HG02759 (cell line): Measurements from ENCODE around the gene GLMP.

Source experiments
- ATAC-seq: cut with Tn5 transposase; IDR thresholded peaks from one replicate; pipeline ENCODE4 v1.9.1; 2021; ENCODE audit warnings: mild to moderate bottlenecking, moderate library complexity; ENCODE audit not compliant: unreplicated experiment

GLMP gene

DNA sequence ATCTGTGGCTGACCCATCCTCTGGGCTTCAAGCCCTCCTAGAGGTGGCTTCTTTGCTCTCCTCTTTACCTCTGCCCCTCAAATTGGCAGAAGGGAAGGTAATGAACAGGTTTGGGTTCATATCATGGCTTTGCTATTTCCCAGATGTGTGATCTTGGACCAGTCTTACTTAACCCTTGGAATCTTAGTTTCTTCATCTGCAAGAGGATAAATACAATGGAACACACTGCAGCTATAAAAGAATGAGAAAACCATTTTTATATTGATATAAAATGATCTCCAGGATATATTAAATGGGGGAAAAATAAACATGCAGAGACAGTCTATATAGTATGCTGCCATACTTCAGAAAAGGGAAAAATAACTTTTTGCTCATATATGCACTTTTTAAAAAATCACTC, 5.6 kb downstream of the GLMP start:
- no peak for ATAC-seq

DNA sequence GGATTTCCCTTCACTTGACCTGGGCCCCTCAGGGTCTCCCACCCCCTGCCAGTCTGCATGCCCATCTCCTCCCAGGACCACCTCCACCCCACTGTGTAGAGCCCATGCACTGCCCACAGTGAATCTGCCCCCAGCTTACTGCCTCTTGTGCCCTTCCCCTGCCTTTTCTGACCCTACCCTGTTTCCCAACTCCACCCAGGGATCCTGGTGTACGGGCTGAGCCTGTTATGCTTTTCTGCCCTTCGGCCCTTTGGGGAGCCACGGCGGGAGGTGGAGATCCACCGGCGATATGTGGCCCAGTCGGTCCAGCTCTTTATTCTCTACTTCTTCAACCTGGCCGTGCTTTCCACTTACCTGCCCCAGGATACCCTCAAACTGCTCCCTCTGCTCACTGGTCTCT, 9.4 kb downstream of the GLMP start:
- ATAC-seq = no peak

DNA sequence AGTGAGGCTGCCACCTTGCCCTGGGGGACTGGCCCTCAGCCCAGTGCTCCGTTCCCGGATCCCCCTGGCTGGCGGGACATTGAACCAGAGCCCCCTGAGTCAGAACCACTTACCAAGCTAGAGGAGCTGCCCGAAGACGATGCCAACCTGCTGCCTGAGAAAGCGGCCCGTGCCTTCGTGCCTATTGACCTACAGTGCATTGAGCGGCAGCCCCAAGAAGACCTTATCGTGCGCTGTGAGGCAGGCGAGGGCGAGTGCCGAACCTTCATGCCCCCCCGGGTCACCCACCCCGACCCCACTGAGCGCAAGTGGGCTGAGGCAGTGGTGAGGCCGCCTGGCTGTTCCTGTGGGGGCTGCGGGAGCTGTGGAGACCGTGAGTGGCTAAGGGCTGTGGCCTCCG, 10.0 kb downstream of the GLMP start:
- ATAC-seq = no peak

DNA sequence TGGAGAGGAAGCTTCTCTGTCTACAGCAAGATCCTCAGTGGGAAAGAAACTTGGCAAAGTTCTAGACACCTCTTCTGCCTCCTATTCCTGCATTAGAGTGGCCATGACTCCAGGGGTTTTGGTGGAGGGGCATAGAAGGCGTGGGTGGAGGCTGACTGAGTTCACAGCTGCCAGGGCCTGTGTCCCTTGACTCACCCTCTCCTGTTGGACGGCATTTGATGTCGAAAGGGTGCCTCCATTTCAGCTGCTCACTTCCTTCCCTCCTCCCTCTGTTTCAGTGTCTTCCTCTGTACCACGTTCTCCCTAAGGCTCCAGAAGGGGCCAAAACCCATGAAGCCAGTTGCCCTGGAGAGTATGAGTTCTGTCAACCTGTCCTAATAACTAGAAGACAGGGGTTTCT, 10.7 kb downstream of the GLMP start:
- ATAC-seq = no peak

DNA sequence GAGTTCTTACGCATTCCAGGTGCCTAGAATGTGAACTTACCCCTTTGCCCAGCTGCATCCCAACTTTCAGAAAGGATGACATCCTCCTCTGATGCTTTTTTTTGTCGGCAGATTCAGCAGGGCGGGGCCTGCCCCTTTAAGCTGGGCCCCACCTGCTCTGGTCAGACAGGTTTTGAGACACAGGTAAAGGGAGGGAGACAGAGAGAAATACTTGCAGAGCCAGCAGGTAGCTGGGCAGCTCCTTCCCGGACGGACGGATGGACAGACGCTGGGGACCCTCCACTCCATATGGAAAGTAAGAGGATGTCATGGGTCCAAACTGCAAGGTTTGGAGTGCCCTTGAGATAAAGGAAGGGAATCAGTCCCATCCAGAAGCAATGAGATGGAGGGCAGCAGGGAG, 11.4 kb downstream of the GLMP start, which contains the start of gene TMEM79:
TSS of gene TMEM79 (plus strand) at position 214 of the 400 bp plus-strand sequence. CDS start 902 bp downstream, outside the sequence.
- ATAC-seq = no peak

DNA sequence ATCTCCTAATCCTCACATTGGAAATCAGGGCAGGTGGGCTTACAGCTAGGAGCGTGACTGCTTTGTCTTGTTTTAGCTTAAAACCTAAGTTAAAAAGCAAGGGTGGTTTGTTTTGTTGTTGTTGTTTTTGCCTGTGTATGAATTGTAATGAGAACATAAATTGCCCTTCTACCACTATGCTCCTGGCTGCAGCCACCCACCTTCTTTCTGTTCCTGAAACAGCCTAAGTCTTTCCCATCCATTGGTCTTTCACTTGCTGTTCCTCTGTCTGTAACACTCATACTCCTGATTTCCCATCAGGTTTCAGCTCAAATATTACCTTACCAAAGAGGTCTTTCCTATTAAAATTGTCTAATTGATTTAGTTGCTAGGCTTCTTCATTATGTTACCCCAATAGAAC, 12.0 kb downstream of the GLMP start:
- ATAC-seq = no peak

DNA sequence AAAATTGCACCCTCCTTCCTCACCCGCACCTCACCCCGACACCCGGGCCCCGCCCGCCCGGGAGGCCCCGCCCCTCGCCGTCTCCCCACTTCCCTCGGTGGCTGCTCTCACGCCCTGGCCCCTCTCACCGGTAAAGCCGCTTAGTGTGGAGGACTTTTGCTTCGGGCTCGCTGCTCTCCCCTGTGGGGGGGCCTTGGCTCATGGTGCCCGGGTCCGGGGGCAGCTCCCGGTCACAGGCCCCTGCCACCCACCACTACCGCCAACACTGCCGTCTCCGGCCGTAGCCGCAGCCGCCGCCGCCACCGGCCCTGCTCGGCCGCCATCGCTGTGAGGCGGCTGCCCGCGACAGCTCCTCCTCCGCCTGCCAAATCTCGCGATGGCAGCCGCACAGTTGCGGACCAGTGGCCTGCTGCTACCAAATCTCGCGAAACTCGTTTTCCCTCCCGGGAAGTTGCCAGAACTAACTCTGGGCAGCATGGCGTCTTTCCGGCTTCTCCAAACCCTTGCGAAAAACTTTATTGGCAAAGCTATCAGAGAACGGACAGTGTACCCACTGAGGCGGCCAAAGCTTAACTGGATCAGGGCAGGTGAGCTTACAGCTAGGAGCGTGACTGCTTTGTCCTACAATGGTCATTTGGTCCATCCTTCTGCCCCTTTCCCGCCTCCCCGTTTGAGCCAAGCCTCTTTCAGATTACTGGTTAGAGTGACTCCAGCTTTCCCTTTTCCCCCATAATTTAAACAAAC, 12.8 kb downstream of the GLMP start, which contains the start of gene SMG5:
TSS of gene SMG5 (minus strand) at position 347 of the 744 bp plus-strand sequence. CDS start at position 202, 145 bp downstream.
- peak; percentile 84 for ATAC-seq

DNA sequence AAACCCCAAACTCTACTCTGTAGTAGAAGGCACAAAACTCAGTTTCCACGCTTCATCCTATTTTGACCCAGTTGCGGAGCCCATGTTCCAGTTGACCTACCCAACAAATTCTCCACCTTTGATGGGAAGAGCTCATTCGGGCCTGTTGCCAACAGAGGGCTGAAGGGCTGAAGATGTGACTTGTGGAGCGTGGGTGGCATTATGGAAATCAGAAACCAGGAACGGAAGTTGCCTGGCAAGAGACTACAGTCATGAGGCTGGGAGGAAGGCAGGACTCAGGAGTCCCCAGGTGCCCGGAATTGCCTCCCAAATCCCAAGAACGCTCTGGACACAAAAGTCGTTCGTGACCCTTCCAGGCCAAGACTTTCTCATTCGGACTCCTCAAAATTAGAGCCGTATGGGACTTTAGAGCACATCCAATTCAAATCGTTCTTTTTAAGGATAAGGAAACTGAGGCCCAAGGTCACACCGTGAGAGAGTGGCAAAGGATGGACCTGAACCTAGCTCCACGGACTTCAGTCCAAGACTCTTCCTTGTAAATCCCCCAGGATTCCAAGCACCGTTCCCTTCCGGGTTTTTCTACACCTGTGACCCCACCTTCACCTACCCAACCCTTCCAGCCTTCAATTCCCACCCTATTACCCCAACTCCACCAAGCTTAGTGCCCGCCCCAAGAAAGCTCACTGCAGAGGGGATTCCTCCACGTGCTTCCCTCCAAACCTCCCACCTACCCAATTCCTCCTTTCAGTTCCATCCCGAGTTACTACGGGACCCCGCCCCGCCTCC, 13.6 kb downstream of the GLMP start:
- peak; percentile 5 for ATAC-seq

DNA sequence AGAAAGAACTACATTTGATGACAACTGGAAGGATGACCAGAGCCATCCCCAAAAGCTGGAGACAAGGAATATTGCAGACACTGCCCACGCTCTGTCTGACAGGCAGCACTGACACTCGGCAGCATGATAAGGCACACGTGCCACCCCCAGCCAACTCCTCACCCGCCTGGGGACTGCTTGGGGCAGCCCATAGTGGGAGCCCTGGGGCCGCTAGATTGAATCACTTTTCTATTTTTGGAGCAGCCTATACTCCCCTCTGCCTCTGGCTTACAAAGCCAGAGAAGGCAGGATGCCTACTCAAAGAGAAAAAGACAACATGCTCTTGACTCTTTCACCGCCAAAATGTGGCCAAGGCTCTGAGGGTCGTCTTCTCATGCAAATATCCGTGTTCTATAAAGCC, 14.2 kb downstream of the GLMP start:
- peak; percentile 35 for ATAC-seq

DNA sequence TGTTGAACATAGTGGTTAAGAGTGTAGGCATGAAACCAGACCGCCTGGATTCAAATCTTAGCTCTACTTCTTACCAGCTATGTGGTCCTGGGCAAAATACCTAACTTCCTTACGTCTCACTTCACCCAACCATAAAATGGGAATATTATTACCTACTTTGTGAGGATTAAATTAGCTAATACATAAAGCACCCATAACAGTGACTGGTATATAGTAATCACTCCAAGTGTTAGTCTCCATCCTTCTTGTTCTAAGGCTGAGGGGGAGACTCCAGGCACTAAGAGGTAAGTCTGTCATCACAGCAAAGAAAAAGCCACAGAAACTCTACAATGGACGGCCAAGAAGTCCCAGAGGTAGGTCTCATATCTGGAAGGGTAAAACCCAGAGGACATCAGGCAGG, 15.6 kb downstream of the GLMP start:
- no peak for ATAC-seq

DNA sequence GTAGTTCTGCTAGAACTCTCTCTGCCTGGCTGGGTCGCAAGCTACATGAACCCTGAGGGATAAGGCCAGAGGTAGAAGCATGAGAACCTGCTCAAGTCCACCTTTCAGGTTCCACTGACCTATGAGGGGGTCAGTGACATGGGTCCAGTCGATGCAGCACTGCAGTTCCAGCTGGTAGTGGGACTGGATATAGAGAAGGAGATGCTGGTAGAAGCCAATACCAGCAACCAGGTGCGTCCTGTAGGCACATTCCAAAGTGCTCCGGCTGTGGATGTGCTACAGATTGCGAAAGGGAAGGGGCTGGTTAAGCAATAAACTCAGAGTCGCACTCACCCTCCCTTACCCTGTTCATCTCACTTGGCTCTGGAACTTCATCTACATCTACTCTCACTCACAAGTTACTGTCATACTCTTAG, 18.5 kb downstream of the GLMP start:
- ATAC-seq = no peak

DNA sequence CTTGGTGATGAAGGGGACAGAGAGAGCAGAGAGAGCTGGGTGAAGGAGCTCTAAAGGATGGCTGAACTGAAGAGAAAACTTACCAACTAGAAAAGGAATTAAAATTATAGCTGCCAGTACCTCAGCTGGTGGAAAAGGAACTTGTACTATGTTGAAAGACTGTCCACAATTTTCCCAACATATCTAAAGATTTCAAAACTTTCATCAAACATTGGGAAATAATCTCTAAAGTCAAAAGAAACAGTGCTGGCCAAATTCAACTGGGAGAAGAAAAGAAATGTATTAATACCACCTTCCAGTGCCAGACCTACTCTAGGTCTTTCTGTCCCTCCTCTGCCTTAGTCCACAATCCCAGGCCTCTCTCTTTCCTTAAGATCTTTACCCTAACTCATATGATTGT, 18.9 kb downstream of the GLMP start:
- no peak for ATAC-seq

DNA sequence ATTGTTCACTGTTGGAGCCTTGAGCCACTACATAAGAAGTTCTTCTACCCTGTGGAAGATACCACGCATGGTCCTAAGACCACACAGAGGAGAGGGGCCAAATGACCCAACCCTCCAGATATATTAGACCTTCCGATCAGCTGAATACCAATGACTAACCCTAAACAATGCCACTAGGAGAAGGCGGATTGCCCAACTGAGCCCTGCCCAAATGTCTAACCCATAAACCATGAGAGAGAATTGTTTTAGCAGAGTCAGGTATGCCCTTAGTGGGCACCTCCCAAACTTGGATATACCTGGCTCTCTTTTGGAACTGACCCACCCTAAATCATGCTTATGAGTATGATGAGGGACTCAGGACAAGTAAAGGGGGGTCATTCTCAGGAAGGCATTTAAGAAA, 25.2 kb downstream of the GLMP start:
- no peak for ATAC-seq

DNA sequence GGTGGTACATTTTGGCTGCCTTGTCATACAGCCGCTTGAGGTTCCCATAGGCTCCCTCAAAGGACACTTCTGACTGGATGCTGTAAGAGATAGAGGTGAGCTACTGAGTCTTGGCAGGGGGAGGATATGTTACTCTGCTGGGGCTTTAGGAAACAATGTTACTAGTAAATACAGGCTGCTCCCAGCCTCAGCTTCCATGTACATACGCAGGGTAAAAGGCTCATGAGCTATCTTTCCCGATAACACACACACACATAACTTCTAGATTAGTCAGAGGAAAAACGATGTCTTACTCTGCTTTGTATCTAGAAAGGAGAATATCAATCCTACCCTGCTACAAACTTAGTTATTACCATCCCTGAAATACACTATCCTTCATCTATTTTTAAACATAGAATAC, 27.1 kb downstream of the GLMP start:
- no peak for ATAC-seq

DNA sequence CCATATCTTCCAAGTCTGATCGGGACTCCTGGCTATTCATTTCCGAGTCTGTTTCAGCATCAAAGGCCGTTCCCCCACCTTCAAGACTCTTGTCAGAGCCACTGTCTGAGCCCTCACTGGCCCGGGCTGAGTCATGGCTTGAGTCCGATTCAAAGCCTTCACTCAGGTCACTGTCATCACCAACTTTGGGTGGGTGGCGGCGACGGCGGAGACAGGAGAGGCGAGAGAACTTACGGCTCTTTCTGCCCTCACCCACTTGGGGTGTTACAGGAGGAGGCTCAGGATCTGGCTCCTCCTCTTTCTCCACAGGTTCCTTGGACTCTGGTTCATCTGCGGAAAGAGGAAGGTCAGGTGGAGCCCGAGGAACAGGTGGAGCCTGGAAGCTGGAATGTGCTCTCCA, 29.4 kb downstream of the GLMP start:
- ATAC-seq = no peak

DNA sequence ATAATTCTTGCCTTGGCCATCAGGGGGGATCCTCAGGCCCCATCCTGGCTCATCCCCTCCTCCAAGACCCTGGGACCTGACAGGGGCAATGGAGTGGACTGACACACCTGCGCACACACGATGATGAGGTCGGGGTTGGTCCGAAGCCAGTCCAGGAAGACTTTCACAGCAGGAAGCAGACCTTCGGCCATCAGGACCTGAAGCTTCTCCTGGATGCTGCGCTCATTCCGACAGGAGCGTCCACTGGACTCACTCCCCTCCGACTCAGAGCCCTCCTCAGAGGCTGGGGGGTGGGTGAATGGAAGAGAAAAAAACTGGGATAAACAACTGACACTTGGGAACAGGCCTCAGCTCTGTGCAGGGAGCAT, 32.2 kb downstream of the GLMP start:
- no peak for ATAC-seq

DNA sequence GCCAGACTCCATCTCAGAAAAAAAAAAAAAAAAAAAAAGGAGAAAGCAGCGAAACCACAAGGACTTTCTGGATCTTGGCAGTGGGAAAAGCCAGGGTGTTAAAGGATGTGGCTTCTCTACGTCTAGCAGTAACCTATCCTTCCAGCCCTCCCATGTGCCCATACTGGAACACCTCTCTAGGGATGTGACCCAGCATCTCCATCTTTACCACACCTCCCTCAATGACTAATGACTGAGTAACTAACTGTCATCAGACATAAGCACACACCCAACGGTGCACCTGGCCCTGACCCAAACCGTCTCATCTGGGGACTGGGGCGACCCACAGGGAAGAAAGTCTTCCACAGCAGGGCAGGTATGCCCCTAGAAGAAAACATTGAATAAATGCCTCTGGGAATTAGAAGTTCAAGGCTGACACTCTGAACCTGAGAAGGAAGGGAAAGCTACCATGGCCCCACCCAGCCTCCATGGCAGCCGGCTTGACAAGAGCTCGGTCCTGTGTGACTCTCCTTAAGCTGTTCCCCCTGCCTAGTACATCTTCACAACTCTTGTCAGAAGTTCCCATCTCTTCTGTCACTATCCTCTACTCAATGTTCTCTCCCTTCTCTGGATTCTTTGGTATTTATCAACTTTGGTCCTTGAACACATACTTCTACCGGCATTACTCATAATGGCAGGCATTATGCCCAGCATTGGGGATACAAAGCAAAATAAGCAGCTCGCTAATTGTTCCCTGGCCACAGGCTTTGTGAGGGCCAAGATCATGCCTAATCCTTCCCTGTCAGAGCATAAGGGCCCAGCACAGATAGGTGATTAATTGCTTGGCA, 32.8 kb downstream of the GLMP start:
- no peak for ATAC-seq

DNA sequence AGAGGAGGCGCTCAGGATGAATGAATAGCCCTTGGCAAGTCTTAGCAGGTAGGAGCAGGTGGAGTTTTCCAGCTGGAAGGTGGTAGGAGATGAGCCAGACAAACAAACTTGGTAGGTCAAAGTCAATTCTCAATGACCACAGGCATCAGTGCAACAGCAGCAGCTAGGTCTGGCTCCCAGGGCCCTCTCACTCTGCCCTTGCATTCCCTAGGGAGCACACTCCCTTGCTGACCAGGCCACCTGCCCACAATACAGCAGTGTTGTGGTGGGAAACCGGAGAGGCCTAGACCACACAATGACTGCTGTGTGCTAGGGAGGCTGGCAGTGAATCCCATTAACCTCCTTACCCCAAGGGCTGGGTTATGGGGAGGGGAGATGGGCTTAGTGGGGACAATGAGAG, 34.6 kb downstream of the GLMP start:
- no peak for ATAC-seq

DNA sequence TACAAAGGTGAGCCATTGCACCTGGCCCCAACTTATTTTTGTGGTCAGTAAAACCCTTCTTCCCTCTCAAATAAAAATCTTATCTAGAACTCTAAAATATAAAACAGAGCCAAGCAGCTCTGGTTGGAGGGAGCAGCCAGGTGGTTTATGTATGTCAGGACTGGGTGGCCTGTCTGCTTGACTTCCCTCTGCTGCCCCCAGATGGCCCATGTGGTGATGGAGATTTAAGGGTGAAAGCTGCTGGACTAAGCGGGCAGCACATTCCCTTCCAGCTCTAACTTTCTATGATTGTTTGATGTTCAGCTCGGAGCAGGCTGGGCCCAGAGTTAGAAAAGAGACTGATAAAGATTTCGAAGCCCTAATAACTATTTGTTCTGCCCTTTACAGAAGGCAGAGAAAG, 35.7 kb downstream of the GLMP start:
- ATAC-seq = no peak

DNA sequence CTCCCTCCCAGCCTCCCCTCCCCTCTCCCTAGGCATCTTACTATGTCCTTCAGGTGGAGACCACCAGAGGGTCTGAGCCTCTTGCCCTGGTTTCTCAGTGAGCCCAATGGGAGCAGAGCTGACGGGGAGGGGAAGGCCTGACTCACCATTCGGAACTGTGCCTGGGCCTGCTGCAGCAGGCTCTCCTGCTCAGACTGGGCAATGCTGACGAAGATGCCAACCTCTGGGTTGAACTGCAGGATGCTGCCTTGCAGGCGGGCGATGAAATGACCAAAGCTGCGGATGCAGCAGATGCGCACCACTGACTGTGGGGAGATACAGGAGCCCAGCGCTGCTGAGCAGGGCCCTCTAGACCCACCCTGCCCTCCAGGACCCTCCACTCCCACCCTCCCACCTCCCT, 36.6 kb downstream of the GLMP start:
- ATAC-seq = no peak

DNA sequence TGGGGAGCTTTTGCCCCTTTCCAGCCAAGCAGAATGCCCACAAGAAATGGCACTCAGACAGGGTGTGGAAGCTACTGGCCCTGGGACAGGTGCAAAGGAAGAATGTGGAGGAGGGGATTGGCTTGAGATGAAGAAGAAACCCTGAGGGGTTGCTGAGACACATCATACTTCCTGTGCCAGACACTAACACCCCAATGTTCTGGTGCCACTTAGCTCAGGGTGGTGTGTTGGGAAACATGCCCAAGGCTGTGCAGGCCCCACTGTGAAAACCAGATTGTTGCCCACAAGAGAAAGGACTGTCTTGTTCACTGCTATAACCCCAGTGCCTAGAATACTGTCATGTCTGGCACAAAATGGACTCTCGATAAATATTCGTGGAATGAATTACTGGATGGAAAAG, 37.8 kb downstream of the GLMP start:
- ATAC-seq = no peak
